ENCODE measurements around the gene TRNP1.
"Not testable (repeated sequence)": the region's sequence is repeated elsewhere in the genome, so short reads cannot be mapped to it uniquely, and the experiment has no call there.

The TRNP1 gene

GRCh38 chr1:26989403-26990109 lies 3.9 kb upstream of the TRNP1 start:
- not testable (repeated sequence) for ATAC-seq, H3K36me3 Mint-ChIP-seq, H3K9me3 Mint-ChIP-seq, H3K27ac Mint-ChIP-seq, H3K4me3 Mint-ChIP-seq
- Mint-ChIP-seq H3K27me3 (peaks cover 39% of the 10 kb centered on the region), H3K4me1 (peaks cover 12% of the 10 kb centered on the region)

GRCh38 chr1:26991310-26992116 lies 2.0 kb upstream of the TRNP1 start:
- peaks cover 57% of the 10 kb centered on the region for H3K27me3 Mint-ChIP-seq
- no peak overlapping the region for H3K4me3 Mint-ChIP-seq
- no peak for ATAC-seq
- no peak overlapping the region for H3K27ac Mint-ChIP-seq
- no peaks in the 10 kb centered on the region for H3K36me3 Mint-ChIP-seq
- H3K4me1 Mint-ChIP-seq, result peaks cover 12% of the 10 kb centered on the region
- no peaks in the 10 kb centered on the region for H3K9me3 Mint-ChIP-seq

- no peaks in the 10 kb centered on the region for H3K36me3 Mint-ChIP-seq
- peaks cover 60% of the 10 kb centered on the region for H3K27me3 Mint-ChIP-seq
- ATAC-seq, result peak; percentile 56
- peak overlapping the region; percentile 59 for H3K4me3 Mint-ChIP-seq
- H3K4me1 Mint-ChIP-seq, result peaks cover 19% of the 10 kb centered on the region
- H3K9me3 Mint-ChIP-seq, result no peaks in the 10 kb centered on the region
- H3K27ac Mint-ChIP-seq, result no peak overlapping the region
Observed at GRCh38 chr1:26994020-26994786, 711 bp downstream of the TRNP1 start.

- no peak overlapping the region for H3K27ac Mint-ChIP-seq
- H3K4me1 Mint-ChIP-seq, result peaks cover 19% of the 10 kb centered on the region
- no peaks in the 10 kb centered on the region for H3K9me3 Mint-ChIP-seq
- no peak for ATAC-seq
- peaks cover 53% of the 10 kb centered on the region for H3K27me3 Mint-ChIP-seq
- H3K36me3 Mint-ChIP-seq, result no peaks in the 10 kb centered on the region
- H3K4me3 Mint-ChIP-seq, result peak overlapping the region; percentile 59
Observed at GRCh38 chr1:26994787-26995517, 1.5 kb downstream of the TRNP1 start.

- Mint-ChIP-seq H3K36me3 (no peaks in the 10 kb centered on the region), H3K4me1 (peaks cover 19% of the 10 kb centered on the region), H3K9me3 (no peaks in the 10 kb centered on the region), H3K27ac (no peak overlapping the region), H3K27me3 (peaks cover 42% of the 10 kb centered on the region), H3K4me3 (no peak overlapping the region)
- ATAC-seq, result no peak
Observed at GRCh38 chr1:26996024-26996423, 2.5 kb downstream of the TRNP1 start.

GRCh38 chr1:26996665-26997064 lies 3.2 kb downstream of the TRNP1 start:
- peaks cover 36% of the 10 kb centered on the region for H3K27me3 Mint-ChIP-seq
- H3K27ac Mint-ChIP-seq, result no peak overlapping the region
- no peaks in the 10 kb centered on the region for H3K9me3 Mint-ChIP-seq
- H3K36me3 Mint-ChIP-seq, result no peaks in the 10 kb centered on the region
- ATAC-seq, result no peak
- H3K4me1 Mint-ChIP-seq, result peaks cover 19% of the 10 kb centered on the region
- H3K4me3 Mint-ChIP-seq, result no peak overlapping the region

- Mint-ChIP-seq H3K4me3 (no peak overlapping the region), H3K27ac (no peak overlapping the region), H3K27me3 (peaks cover 22% of the 10 kb centered on the region), H3K36me3 (no peaks in the 10 kb centered on the region), H3K4me1 (peaks cover 19% of the 10 kb centered on the region), H3K9me3 (no peaks in the 10 kb centered on the region)
- ATAC-seq, result no peak
Observed at GRCh38 chr1:26998429-26999300, 5.2 kb downstream of the TRNP1 start.

GRCh38 chr1:26999440-26999987 lies 6.0 kb downstream of the TRNP1 start:
- Mint-ChIP-seq H3K36me3 (no peaks in the 10 kb centered on the region), H3K27me3 (peaks cover 22% of the 10 kb centered on the region), H3K27ac (no peak overlapping the region), H3K4me3 (no peak overlapping the region), H3K9me3 (no peaks in the 10 kb centered on the region), H3K4me1 (peaks cover 19% of the 10 kb centered on the region)
- ATAC-seq, result no peak

- H3K36me3 Mint-ChIP-seq, result no peaks in the 10 kb centered on the region
- no peak overlapping the region for H3K4me3 Mint-ChIP-seq
- no peaks in the 10 kb centered on the region for H3K9me3 Mint-ChIP-seq
- peaks cover 19% of the 10 kb centered on the region for H3K4me1 Mint-ChIP-seq
- H3K27me3 Mint-ChIP-seq, result peaks cover 16% of the 10 kb centered on the region
- no peak overlapping the region for H3K27ac Mint-ChIP-seq
- no peak for ATAC-seq
Observed at GRCh38 chr1:27000090-27000816, 6.8 kb downstream of the TRNP1 start.

GRCh38 chr1:27000817-27001460 lies 7.4 kb downstream of the TRNP1 start:
- no peaks in the 10 kb centered on the region for H3K9me3 Mint-ChIP-seq
- no peak overlapping the region for H3K4me3 Mint-ChIP-seq
- no peaks in the 10 kb centered on the region for H3K36me3 Mint-ChIP-seq

GRCh38 chr1:27001570-27002360 lies 8.3 kb downstream of the TRNP1 start:
- Mint-ChIP-seq H3K4me1 (peaks cover 19% of the 10 kb centered on the region), H3K9me3 (no peaks in the 10 kb centered on the region), H3K36me3 (no peaks in the 10 kb centered on the region), H3K4me3 (peak overlapping the region; percentile 58), H3K27ac (peak overlapping the region; percentile 40), H3K27me3 (peaks cover under 1% of the 10 kb centered on the region)
- ATAC-seq, result peak; percentile 90

More at GRCh38 chr1:27000817-27001460, 7.4 kb downstream of the TRNP1 start:
- ATAC-seq, result no peak
- Mint-ChIP-seq H3K27ac (no peak overlapping the region), H3K27me3 (peaks cover 9% of the 10 kb centered on the region), H3K4me1 (peaks cover 19% of the 10 kb centered on the region)

GRCh38 chr1:27003745-27004470 lies 10.4 kb downstream of the TRNP1 start:
- H3K9me3 Mint-ChIP-seq, result no peaks in the 10 kb centered on the region
- H3K27ac Mint-ChIP-seq, result no peak overlapping the region
- no peaks in the 10 kb centered on the region for H3K36me3 Mint-ChIP-seq
- ATAC-seq, result no peak
- H3K4me3 Mint-ChIP-seq, result no peak overlapping the region
- H3K4me1 Mint-ChIP-seq, result peaks cover 11% of the 10 kb centered on the region
- H3K27me3 Mint-ChIP-seq, result no peaks in the 10 kb centered on the region
